Activated T-helper 9 cell treated with anti-CD3 and anti-CD28 coated beads, Interleukin-2, amount 50 U/mL, for 16 hours (primary cell): ENCODE data around the gene PABPN1.

Source experiments
- DNase-seq: peaks from one replicate; pipeline ENCODE4 v3.0.0-alpha.2; 2020; ENCODE audit warnings: low read depth

The PABPN1 gene

GRCh38 chr14:23326491-23327332, 5.5 kb downstream of the PABPN1 start:
- no peak for DNase-seq

- peak; percentile 39 for DNase-seq
These were observed 6.9 kb downstream of the PABPN1 start for GRCh38 chr14:23327947-23328744.

- DNase-seq: no peak
These were observed 14.4 kb downstream of the PABPN1 start for GRCh38 chr14:23335623-23336022.

- no peak for DNase-seq
These were observed 18.4 kb downstream of the PABPN1 start for GRCh38 chr14:23339506-23340268.

- DNase-seq: no peak
These were observed 23.2 kb downstream of the PABPN1 start for GRCh38 chr14:23344481-23344880.

GRCh38 chr14:23345987-23346692, 24.9 kb downstream of the PABPN1 start:
- DNase-seq: no peak

- DNase-seq: no peak
These were observed 25.6 kb downstream of the PABPN1 start for GRCh38 chr14:23346693-23347405.

GRCh38 chr14:23347406-23348296, 26.4 kb downstream of the PABPN1 start:
- DNase-seq: no peak

GRCh38 chr14:23348297-23348655, 27.0 kb downstream of the PABPN1 start:
- no peak for DNase-seq

- no peak for DNase-seq
These were observed 28.0 kb downstream of the PABPN1 start for GRCh38 chr14:23349156-23349845.

GRCh38 chr14:23351681-23352505, 30.6 kb downstream of the PABPN1 start:
- no peak for DNase-seq

- DNase-seq: peak; percentile 26
These were observed 31.5 kb downstream of the PABPN1 start, which contains the start of gene SLC22A17 for GRCh38 chr14:23352506-23353432. Gene SLC22A17 (minus strand): TSS chr14:23352887.

GRCh38 chr14:23353433-23353780, 32.1 kb downstream of the PABPN1 start:
- DNase-seq: no peak

GRCh38 chr14:23354990-23355389, 33.7 kb downstream of the PABPN1 start:
- DNase-seq: no peak

GRCh38 chr14:23355871-23356435, 34.7 kb downstream of the PABPN1 start:
- DNase-seq: no peak

- no peak for DNase-seq
These were observed 35.4 kb downstream of the PABPN1 start for GRCh38 chr14:23356662-23357061.

GRCh38 chr14:23357261-23357660, 36.0 kb downstream of the PABPN1 start:
- no peak for DNase-seq
